Measurements from ENCODE around the gene WDPCP. TPM values are rescaled to one million over a fixed set of nuclear protein-coding genes. Genes with fewer than 3 reads are reported as not detected.

WDPCP gene
- total and polyA plus RNA-seq, 2 of the 13 experiments (the other 11 are each of a cell fraction or from before 2014, with no cell fraction given): 2.9 to 5.2 TPM

DNA sequence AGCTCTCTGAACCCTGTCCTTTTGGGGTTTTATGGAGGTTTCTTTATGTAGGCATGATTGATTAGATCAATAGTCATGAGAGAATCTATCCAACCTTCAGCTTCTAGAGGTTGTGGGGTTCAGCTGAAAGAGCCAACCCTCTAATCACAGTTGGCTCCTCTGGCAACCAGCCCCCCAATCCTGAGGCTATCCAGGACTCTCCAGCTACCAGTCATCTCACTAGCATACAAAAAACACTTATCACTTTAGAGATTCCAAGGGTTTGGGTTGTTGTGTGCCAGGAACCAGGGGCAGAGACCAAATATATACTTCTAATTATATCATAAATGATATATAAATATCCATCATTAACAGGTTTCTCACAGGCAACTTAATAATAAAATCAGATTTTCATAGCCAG, 11.7 kb downstream of the WDPCP start (continued):
- TF ChIP-seq, protein P1, sequence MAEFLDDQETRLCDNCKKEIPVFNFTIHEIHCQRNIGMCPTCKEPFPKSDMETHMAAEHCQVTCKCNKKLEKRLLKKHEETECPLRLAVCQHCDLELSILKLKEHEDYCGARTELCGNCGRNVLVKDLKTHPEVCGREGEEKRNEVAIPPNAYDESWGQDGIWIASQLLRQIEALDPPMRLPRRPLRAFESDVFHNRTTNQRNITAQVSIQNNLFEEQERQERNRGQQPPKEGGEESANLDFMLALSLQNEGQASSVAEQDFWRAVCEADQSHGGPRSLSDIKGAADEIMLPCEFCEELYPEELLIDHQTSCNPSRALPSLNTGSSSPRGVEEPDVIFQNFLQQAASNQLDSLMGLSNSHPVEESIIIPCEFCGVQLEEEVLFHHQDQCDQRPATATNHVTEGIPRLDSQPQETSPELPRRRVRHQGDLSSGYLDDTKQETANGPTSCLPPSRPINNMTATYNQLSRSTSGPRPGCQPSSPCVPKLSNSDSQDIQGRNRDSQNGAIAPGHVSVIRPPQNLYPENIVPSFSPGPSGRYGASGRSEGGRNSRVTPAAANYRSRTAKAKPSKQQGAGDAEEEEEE (CRISPR knock-in tag; IDR thresholded peaks at IDR 0.05; ENCODE audit: borderline replicate concordance): no peak
- no peak for TF ChIP-seq ZNF879 (CRISPR knock-in tag; IDR thresholded peaks at IDR 0.05)
- TF ChIP-seq ZNF253 (CRISPR knock-in tag; IDR thresholded peaks at IDR 0.05; ENCODE audit: borderline replicate concordance): no peak
- no peak for TF ChIP-seq ZNF260 (CRISPR knock-in tag; IDR thresholded peaks at IDR 0.05; ENCODE audit: borderline replicate concordance, low read depth)
- TF ChIP-seq, protein P2, sequence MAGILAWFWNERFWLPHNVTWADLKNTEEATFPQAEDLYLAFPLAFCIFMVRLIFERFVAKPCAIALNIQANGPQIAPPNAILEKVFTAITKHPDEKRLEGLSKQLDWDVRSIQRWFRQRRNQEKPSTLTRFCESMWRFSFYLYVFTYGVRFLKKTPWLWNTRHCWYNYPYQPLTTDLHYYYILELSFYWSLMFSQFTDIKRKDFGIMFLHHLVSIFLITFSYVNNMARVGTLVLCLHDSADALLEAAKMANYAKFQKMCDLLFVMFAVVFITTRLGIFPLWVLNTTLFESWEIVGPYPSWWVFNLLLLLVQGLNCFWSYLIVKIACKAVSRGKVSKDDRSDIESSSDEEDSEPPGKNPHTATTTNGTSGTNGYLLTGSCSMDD (CRISPR knock-in tag; IDR thresholded peaks at IDR 0.05): no peak
- no peak for TF ChIP-seq MTF1 (CRISPR knock-in tag; IDR thresholded peaks at IDR 0.05)
- TF ChIP-seq ELF3 (CRISPR knock-in tag; IDR thresholded peaks at IDR 0.05): no peak
- no peak for TF ChIP-seq ZNF12 (CRISPR knock-in tag; IDR thresholded peaks at IDR 0.05)
- no peak for TF ChIP-seq THAP11 (CRISPR knock-in tag; IDR thresholded peaks at IDR 0.05)
- TF ChIP-seq, protein P3, sequence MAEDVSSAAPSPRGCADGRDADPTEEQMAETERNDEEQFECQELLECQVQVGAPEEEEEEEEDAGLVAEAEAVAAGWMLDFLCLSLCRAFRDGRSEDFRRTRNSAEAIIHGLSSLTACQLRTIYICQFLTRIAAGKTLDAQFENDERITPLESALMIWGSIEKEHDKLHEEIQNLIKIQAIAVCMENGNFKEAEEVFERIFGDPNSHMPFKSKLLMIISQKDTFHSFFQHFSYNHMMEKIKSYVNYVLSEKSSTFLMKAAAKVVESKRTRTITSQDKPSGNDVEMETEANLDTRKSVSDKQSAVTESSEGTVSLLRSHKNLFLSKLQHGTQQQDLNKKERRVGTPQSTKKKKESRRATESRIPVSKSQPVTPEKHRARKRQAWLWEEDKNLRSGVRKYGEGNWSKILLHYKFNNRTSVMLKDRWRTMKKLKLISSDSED (CRISPR knock-in tag; IDR thresholded peaks at IDR 0.05): no peak

Measured in HepG2 (cell line).